HG03432 (cell line): ENCODE data around the gene HERC3.

Experiments
- ATAC-seq: cut with Tn5 transposase; IDR thresholded peaks from one replicate; pipeline ENCODE4 v1.9.1; 2021; ENCODE audit warnings: mild to moderate bottlenecking, moderate library complexity; ENCODE audit not compliant: unreplicated experiment

Gene HERC3

DNA sequence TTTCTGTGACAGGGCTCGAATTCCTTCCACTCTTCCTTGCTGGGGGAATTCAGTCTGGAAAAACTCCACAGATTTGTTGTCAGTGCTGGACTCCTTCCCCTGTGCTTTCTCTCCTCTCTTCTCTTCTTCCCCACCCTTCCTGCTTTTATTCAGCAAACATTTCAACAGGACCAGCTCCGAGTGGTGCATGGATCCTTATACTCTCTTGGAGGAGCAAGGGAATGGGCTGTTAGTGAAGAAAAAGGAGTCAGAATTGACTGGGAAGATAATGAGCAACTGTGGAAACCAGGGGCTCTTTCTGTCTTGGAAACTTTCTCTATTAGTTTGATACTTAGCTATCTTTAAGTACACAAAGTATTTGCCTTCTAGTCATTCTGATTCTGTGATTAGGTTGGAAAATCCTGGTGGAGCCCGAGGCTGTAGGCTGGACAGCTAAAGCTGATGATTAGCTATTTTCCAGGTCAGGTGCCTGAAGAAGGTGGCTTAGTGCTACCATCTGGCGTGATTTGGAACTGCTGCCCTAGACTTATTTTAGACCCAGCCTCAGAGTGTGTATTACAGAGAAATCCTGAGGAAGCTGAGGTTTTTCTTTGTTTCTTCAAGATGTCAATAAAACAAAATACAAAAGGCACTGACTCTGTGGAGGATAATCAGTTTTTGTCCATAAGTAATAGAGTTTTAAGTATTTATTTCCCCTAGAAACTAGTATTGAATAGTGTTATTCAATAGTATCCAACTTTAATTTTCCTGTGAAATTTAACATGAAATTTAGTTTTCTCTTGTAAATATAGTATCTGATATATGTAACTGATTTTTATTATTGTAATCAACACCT, 67.0 kb downstream of the HERC3 start:
- peak; percentile 95 for ATAC-seq

DNA sequence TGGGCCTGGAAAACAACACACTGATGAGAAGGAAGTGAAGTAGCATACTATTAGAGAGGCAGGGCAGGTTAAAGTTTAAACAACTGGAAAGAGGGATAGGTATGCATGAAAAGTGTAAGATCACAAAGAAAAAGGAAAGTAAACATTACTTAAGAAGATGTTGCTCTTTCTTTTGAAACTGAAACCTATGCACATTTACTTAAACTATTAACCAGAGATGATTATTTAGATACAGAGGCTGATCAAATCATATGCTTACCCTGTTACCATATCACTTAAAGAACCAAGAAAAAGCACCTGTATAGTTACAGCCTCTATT, 67.6 kb downstream of the HERC3 start:
- ATAC-seq = no peak

DNA sequence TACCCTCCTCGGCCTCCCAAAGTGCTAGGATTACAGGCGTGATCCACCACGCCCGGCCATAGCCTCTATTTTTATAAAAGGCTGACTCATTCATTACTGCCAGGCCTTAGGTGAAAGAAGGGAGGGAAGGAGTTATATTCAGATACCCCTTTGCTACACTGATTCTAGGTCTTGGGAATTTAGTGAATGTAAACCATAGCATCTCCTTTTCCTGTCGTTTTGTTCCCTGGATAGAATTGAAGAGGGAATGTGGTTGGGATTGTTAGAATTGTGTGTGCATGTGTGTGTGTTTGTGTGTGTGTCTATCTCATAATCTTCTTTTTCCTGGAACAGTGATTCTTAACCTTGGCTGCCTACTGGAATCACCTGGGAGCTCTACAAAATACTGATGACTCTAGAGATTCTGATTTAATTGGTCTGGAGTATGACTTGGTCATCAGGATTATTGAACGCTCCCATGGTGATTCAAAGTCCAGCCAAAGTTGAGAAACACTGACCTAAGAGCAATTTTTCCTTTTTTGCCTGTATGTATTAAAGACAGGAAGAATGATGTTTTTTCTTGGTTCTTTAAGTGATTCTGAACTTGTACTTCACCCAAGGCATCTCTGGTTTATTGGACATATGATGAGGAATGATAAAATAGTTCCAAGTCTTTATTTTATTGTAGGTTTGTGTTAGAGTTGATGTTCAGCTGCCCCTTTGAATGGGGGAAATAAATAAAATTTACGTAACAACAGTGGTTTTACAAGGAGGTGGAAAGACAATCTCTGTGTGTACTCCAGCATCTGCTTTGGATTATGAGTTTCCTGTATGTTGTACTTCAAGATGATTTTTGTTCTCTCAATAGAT, 68.4 kb downstream of the HERC3 start:
- no peak for ATAC-seq

DNA sequence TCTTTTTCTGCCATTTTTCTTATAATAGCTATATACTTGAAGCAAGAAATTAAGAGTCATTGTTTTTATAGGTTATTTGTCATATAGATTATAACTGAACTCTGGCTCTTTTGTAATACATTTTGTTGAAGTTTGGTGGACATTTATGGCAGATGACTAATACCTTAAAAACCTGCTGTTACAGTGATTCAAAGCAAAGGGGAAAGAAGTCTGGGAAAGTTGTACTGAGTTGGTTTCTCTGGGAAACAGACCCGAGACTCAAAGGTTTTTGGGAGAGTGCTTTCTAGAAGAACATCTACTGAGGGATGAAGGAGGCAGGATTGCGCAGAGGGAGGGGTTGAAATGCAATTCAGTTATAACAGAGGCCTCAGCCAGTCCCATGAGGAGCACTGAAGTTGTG, 69.5 kb downstream of the HERC3 start:
- ATAC-seq = no peak

DNA sequence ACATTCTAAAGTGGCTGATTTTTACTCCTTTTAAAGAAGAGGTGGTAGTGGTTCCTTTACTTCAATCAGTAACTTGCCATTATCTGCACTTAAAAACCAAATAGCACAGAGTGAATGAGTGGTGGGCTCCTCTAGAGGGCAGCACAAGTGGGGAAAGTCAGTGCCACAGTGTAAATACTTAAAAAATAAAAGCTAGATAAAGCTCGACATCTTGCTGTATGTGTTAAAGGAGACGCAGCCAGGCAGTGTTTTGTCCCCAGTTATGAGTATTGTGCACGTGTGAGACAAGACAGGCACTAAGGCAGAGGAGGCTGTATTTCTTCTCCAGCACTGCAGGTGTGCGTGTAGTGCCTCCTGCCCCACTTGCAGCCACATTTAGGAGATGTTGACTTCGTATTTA, 80.7 kb downstream of the HERC3 start:
- ATAC-seq = peak; percentile 84

DNA sequence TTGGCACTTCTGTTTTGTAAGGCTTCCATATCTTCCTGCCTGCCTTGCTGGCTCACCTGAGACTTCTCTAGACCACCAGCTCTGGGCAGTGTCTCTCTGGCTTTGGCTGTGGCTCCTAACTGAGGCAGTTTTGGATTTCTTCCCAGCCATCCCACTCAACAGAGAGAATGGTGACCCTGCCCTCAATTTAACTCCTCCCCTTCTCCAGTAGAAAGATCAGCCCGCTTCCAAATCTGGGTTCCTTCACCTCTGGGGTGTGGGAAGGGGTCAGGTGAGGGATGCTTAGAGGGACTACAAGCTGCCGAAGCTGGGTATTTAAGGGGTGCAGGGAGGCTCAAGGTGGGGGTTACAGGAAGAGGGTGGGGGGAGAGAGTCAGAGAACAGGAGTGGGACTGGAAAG, 81.6 kb downstream of the HERC3 start:
- ATAC-seq = no peak

DNA sequence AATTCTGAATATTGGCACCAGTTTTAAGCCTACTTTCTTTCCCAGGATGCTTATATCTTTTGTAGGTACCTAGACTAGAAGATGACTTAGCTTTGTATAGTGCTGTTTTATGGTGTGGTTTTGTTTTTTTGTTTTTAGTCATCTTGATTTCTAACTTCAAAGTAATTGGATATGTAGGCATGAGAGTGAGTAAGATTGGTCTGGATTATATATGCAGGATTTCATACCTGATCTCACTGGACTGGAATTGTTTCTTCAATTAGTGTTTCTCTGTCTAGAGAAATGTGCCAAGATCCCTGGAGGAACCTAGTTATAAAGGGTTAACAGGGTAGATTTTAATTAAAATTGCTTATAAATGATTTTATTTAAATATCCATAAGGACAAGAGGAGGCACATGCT, 82.3 kb downstream of the HERC3 start:
- no peak for ATAC-seq

DNA sequence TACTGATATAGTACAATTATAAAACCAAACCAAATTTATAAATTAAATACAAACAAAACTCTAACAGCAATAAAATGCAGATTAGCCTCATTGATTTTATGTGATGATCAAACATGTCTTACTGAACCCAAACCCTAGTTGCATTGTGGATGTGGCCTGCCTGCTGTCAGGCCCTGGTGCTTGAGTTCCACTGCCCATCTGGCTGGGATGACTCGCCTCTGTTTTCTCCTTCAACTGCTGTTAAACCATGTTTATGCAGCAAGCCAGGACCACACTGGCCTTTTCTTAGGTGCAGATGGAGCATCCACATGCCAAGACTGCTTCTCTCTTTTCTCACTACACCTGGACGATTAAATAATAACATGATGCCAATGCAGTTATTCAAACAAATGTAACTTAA, 82.7 kb downstream of the HERC3 start:
- ATAC-seq = no peak

DNA sequence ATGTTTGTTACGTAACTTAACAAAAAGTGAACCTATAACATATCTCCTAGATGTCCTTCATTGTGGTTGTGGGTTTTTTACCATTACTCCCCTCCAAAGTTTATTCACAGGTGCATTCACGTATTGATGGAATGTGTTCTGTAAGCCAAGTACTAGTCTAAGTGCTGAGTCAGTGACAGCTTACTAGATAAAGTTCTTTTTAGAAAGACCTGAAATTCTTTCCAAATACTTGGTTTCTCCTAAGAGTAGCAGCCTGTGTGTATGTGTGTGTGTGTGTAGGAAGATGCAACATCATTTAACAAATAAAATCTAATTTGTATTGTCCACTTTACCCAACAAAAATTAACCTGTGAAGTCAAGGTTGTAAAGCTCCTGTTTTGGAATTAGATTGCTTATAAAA, 83.3 kb downstream of the HERC3 start:
- no peak for ATAC-seq

DNA sequence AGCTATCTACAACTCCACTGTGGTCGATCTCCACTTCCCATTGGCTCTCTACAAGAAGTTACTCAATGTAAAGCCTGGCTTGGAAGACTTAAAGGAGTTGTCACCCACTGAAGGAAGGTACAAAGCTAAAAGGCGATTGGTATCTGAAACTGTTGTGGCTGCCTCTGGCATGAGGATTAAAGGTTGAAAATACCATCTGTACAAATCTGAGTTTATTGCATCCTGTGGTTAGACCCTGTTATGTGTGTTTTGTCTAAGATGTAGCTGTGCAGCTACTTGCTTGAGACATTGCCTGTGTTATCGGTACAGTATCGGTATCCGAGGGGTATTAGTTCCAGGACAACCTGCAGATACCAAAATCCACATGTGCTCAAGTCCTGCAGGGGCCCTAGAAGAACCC, 88.9 kb downstream of the HERC3 start:
- no peak for ATAC-seq

DNA sequence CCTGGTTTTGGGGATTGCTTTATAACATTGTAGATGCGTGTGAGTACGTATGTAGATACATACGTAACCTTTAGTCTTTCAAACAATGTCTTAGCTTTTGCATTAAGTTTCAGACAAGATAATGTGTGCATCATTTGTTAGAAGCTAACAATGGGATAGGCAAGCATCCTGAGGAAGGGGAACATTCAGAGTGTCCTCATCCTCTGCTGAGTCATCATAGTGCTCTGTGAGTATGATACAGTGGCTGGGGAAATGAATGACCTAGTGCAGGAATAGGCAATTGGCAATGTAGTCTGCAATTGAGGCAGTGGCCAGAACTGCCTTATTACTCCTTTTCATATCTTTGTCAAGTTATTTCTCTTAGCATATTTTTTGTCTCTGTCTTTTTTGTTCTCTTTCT, 98.1 kb downstream of the HERC3 start:
- ATAC-seq = no peak

DNA sequence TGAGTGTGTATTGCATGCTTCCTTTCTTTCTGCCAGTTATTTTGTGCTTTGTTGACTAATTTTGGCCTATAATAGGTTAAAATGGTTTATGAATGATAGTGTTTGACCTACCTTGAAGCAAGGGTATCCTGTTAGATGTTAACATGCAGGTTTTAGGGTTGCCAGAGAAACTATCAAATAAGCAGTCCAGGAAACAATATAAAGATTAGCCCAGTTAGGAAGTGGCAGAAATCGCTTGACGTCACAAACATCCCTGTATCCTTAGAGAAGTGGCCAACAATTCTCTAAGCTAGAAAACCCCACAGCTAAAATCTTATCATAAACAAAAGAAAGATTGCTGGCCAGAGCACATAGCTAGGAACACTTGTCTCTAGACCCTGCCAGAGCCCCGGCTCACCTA, 101.5 kb downstream of the HERC3 start:
- ATAC-seq = no peak

DNA sequence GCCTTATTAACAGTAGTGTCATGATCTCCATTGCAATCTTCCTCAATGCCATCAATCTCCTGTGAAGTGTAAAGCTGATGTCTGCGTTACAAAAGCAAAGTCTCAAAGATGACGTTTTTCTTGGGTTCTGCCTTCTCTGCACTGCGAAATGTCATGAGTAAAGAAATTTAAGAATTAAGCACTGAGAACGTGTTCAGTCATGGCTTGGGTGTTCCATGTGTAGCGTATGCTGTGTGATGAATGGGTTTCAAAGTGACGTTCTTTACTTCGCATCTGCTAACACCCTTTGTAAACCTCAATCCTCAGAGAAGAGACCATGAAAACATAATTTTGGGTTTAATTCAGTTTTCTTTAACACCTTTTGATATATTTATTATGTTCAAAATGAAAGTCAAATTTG, 104.3 kb downstream of the HERC3 start:
- no peak for ATAC-seq

DNA sequence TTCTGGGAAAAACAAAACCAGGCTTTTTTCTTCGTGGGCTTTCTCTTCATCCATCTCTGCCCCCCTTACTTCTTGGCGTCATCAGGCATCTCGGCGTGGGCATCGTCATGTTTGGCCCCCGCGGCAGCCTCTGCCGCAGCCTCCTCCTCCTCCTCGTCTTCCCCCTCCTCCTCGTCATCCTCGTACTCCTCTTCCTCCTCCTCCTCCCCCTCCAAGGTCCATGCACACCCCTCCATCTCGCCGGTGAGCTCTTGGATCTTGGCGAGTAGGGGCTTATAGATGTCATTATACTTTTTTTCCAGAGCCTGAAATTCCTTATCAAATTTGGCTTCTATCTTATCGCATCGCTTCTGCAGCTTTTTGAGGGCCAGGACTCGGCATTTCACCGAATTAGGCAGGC, 104.9 kb downstream of the HERC3 start:
- peak; percentile 33 for ATAC-seq

DNA sequence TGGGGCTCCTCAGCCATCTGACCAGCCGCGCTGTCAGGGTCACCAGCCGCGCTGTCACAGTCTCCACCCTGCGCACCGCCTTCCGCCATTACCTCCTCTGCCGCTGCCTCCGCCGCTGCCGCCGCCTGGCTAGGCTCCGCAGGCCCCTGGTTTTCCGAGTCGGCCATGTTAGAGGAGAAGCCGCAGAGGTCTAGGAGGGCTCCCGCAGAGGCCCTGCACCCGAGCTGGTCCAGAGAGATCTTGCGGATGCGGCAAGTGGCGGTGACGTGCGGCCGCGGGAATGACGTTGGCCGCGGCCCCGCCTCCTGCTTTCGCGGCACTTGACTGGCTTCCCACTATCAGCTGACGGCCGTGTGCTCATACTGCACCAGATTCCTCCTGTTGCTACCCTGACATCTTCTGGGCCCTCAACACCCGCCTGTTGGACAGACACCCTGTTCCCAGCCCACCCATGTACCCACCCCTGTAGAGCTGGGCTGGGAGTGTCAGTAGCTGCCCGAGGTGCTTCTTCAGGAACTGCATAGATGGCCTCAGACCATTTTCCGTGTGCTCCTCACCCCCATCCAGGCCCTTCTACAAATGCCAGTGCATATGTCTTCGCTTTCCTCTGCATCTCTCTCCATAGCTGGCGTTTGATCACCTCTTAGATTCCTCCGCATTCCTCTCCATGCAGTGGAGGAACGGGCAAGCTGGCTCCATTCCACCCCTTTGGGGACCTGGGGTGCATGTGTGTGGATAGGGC, 105.5 kb downstream of the HERC3 start, which contains the start of gene NAP1L5:
NAP1L5 (minus strand) TSS at position 242 of the 742 bp plus-strand sequence; CDS start at position 167, 75 bp downstream.
- ATAC-seq = peak; percentile 98

DNA sequence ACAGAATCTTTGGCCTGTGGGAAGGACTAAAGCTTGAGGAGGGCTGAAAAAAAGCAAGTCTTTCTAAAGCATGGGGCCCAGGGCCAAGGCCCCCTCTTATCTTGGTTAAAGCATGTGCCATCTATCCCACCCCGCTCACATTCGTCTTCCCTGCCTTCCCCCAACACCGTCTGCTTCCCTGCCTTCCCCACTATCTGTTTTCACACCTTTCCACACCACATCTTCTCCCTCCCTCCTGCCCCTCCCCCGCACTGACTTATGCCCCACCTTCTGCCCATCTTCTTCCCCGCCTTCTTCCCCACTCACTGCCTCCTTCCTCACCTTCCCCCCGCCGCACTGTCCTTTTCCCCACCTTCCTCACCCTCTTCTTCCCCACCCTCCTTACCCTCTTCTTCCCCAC, 106.2 kb downstream of the HERC3 start:
- ATAC-seq = no peak

DNA sequence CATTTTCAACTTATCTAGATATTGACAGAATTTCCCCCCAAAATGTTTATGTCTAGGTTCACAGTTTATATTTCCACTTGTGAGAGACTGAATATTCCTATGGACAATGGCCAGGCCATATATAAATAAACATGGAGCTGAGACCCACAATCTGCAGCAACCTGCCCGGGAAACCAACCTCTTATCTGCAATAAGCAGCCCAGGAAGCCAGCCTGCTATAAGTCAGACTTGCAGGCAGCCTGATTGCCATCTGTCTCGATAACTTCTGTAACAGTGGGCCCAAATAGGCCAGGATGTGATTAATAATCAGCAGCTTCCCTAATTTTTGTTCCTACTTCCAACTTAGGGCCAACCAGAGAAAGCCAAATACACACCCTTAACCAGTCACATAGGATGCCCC, 110.5 kb downstream of the HERC3 start:
- ATAC-seq = no peak

DNA sequence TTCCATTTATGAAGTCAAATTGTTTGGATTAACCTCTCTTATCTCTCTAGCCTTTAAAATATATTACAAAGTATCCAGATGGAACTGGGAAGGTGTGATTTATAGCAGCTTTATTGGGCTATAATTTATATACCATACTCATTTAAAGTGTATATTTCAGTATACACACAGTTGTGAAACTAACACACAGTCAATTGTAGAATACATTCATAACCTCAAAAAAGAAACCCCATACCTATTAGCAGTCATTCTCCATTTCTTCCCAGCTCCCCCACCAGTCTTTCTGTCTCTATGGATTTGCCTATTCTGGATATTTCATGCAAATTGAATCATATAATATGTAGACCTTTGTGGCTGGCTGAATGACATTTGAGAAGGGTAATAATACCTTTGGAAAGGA, 112.9 kb downstream of the HERC3 start:
- no peak for ATAC-seq

DNA sequence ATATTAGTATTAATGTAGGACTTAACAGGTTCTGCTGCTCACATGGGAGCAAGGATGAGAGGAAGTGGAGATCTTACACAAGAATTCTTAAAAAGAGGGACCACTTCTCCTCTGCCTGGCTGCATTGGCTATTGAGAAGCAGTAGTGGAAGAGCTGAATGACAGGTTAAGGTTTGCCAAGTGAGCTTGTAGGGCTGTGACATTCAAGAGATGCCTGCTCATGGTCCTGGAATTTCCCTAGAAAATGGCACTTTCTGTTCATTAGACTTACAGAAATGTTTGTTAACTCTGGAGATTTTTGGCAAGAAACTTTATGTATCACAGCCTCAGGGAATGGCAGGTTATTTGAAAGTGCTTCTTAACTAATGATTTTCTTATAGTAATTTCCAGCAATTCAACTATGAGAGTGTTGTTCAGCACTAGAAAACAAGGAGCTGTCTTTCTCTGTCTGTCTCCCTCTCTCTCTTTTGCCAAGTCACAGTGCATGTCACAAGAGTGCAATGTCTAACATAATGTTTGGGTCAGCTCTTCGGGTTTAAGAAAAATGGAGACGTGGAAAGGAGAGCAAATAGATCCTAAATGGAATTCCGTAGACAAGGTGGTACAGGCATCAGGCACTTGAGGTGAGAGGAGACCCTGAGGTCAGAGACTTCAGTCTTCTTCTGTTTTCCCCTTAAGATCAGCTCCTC, 113.7 kb downstream of the HERC3 start:
- no peak for ATAC-seq

DNA sequence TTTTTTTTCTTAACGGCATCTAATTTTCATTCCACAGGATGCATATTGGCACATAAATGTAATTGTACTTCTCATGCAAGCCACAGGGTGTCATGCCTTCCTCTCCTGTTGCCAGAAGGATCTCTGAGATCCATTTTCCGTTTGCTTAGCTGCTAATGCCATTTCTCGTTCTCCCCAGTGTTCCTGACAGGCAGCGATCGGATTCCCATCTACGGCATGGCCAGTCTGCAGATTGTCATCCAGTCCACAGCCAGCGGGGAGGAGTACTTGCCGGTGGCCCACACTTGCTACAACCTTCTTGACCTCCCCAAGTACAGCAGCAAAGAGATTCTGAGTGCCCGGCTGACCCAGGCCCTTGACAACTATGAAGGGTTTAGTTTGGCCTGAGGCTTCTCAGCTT, 114.3 kb downstream of the HERC3 start:
- ATAC-seq = no peak

DNA sequence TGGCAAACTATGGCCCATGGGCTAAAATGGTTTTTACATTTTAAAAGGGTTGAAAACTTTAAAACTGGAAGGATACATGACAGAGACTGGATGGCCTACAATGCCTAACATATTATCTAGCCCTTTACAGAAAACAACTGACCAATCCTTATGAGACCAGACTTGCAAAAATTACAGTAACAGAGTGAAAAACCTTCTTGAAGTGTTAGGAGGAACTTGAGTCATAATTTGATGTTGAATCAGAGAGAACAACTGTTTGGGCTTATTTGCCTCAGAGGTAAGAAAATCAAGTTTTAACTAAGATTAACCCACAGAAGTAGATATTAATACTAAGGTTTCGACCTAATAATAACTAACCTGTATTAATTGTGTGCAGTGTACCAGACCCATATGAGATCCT, 117.7 kb downstream of the HERC3 start:
- no peak for ATAC-seq
